Measurements from ENCODE around the gene PDE4A.
"Not testable (repeated sequence)": the region's sequence is repeated elsewhere in the genome, so short reads cannot be mapped to it uniquely, and the experiment has no call there.

PDE4A gene

GRCh38 chr19:10420444-10421239 is at the start of gene PDE4A:
Gene PDE4A (plus strand): TSS chr19:10420538. CDS start chr19:10420765, 227 bp downstream.
- no peak for DNase-seq (ENCODE audit: low read depth)

GRCh38 chr19:10372690-10373089 is 47.6 kb upstream of the PDE4A start:
- no peak overlapping the region for H3K4me3 ChIP-seq (ENCODE audit: low read depth, low read length)
- no peak for DNase-seq (ENCODE audit: low read depth)

More at GRCh38 chr19:10420444-10421239, at the start of gene PDE4A:
- H3K4me3 ChIP-seq (ENCODE audit: low read depth, low read length) = peak within 1 kb of the TSS; percentile 54

GRCh38 chr19:10374931-10375330 is 45.4 kb upstream of the PDE4A start:
- DNase-seq (ENCODE audit: low read depth) = no peak
- H3K4me3 ChIP-seq (ENCODE audit: low read depth, low read length) = no peak overlapping the region

GRCh38 chr19:10377140-10377640 is 43.1 kb upstream of the PDE4A start:
- not testable (repeated sequence) for H3K4me3 ChIP-seq (ENCODE audit: low read depth, low read length); DNase-seq (ENCODE audit: low read depth)

- H3K4me3 ChIP-seq (ENCODE audit: low read depth, low read length) = no peak overlapping the region
These were observed 42.2 kb upstream of the PDE4A start for GRCh38 chr19:10378124-10378523.

GRCh38 chr19:10379880-10380312 is 40.4 kb upstream of the PDE4A start:
- H3K4me3 ChIP-seq (ENCODE audit: low read depth, low read length) = peak overlapping the region; percentile 98
- no peak for DNase-seq (ENCODE audit: low read depth)

More at GRCh38 chr19:10378124-10378523, 42.2 kb upstream of the PDE4A start:
- DNase-seq (ENCODE audit: low read depth) = no peak

GRCh38 chr19:10380313-10381102 is 39.8 kb upstream of the PDE4A start, which contains the start of gene TYK2:
Gene TYK2 (minus strand): TSS chr19:10380572. CDS start chr19:10378406, 2,166 bp downstream.
- peak within 1 kb of the TSS; percentile 98 for H3K4me3 ChIP-seq (ENCODE audit: low read depth, low read length)
- peak; percentile 95 for DNase-seq (ENCODE audit: low read depth)

GRCh38 chr19:10383223-10383499 is 37.2 kb upstream of the PDE4A start:
- DNase-seq (ENCODE audit: low read depth); H3K4me3 ChIP-seq (ENCODE audit: low read depth, low read length): not testable (repeated sequence)

GRCh38 chr19:10384580-10384979 is 35.8 kb upstream of the PDE4A start:
- no peak for DNase-seq (ENCODE audit: low read depth)
- H3K4me3 ChIP-seq (ENCODE audit: low read depth, low read length) = no peak overlapping the region

GRCh38 chr19:10388957-10389356 is 31.4 kb upstream of the PDE4A start:
- H3K4me3 ChIP-seq (ENCODE audit: low read depth, low read length) = no peak overlapping the region
- DNase-seq (ENCODE audit: low read depth) = no peak

GRCh38 chr19:10389863-10390262 is 30.5 kb upstream of the PDE4A start:
- no peak overlapping the region for H3K4me3 ChIP-seq (ENCODE audit: low read depth, low read length)
- no peak for DNase-seq (ENCODE audit: low read depth)

- DNase-seq (ENCODE audit: low read depth) = no peak
- H3K4me3 ChIP-seq (ENCODE audit: low read depth, low read length) = no peak overlapping the region
These were observed 29.6 kb upstream of the PDE4A start for GRCh38 chr19:10390652-10391286.

- no peak overlapping the region for H3K4me3 ChIP-seq (ENCODE audit: low read depth, low read length)
- no peak for DNase-seq (ENCODE audit: low read depth)
These were observed 28.2 kb upstream of the PDE4A start for GRCh38 chr19:10392120-10392519.

GRCh38 chr19:10393137-10393536 is 27.2 kb upstream of the PDE4A start:
- no peak overlapping the region for H3K4me3 ChIP-seq (ENCODE audit: low read depth, low read length)
- no peak for DNase-seq (ENCODE audit: low read depth)

GRCh38 chr19:10395003-10395402 is 25.3 kb upstream of the PDE4A start:
- H3K4me3 ChIP-seq (ENCODE audit: low read depth, low read length) = no peak overlapping the region
- no peak for DNase-seq (ENCODE audit: low read depth)

GRCh38 chr19:10395436-10395835 is 24.9 kb upstream of the PDE4A start:
- DNase-seq (ENCODE audit: low read depth) = no peak
- no peak overlapping the region for H3K4me3 ChIP-seq (ENCODE audit: low read depth, low read length)

- no peak overlapping the region for H3K4me3 ChIP-seq (ENCODE audit: low read depth, low read length)
- DNase-seq (ENCODE audit: low read depth) = no peak
These were observed 24.4 kb upstream of the PDE4A start for GRCh38 chr19:10395917-10396316.

GRCh38 chr19:10398819-10399218 is 21.5 kb upstream of the PDE4A start:
- no peak for DNase-seq (ENCODE audit: low read depth)
- no peak overlapping the region for H3K4me3 ChIP-seq (ENCODE audit: low read depth, low read length)

GRCh38 chr19:10399340-10399739 is 21.0 kb upstream of the PDE4A start:
- DNase-seq (ENCODE audit: low read depth); H3K4me3 ChIP-seq (ENCODE audit: low read depth, low read length): not testable (repeated sequence)

GRCh38 chr19:10399878-10400277 is 20.5 kb upstream of the PDE4A start:
- no peak for DNase-seq (ENCODE audit: low read depth)

More at GRCh38 chr19:10399878-10400277, 20.5 kb upstream of the PDE4A start:
- H3K4me3 ChIP-seq (ENCODE audit: low read depth, low read length) = no peak overlapping the region
